OCI-M2 (cell line): ENCODE data around the gene LRRC8C.
"Not testable (repeated sequence)": the region's sequence is repeated elsewhere in the genome, so short reads cannot be mapped to it uniquely, and the experiment has no call there.

ENCODE experiments used
- DNase-seq: peaks from one replicate; lab custom pipeline; 2025; ENCODE audit not compliant: unreplicated experiment; lab: John Stamatoyannopoulos, UW

The LRRC8C gene

GRCh38 chr1:89632657-89633247 lies at the start of gene LRRC8C:
Gene LRRC8C (plus strand): TSS chr1:89633120. CDS start chr1:89686474, 53,354 bp downstream.
- DNase-seq, result no peak

DNA sequence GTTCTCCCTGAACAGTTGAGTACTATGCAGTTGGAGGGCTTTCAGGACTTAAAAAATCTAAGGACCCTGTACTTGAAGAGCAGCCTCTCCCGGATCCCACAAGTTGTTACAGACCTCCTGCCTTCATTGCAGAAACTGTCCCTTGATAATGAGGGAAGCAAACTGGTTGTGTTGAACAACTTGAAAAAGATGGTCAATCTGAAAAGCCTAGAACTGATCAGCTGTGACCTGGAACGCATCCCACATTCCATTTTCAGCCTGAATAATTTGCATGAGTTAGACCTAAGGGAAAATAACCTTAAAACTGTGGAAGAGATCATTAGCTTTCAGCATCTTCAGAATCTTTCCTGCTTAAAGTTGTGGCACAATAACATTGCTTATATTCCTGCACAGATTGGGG lies 48.7 kb upstream of the LRRC8C start:
- DNase-seq, result no peak

GRCh38 chr1:89584781-89585180 lies 48.1 kb upstream of the LRRC8C start:
- DNase-seq, result no peak

- DNase-seq, result no peak
Measured at GRCh38 chr1:89587729-89588161, 45.2 kb upstream of the LRRC8C start.

GRCh38 chr1:89588480-89588879 lies 44.4 kb upstream of the LRRC8C start:
- DNase-seq, result no peak

- no peak for DNase-seq
Measured at GRCh38 chr1:89589515-89589914, 43.4 kb upstream of the LRRC8C start.

- DNase-seq, result no peak
Measured at GRCh38 chr1:89590341-89591080, 42.4 kb upstream of the LRRC8C start.

GRCh38 chr1:89592861-89593302 lies 40.0 kb upstream of the LRRC8C start:
- DNase-seq, result not testable (repeated sequence)

GRCh38 chr1:89594096-89594740 lies 38.7 kb upstream of the LRRC8C start:
- DNase-seq, result no peak

GRCh38 chr1:89596698-89597097 lies 36.2 kb upstream of the LRRC8C start:
- no peak for DNase-seq

- DNase-seq, result no peak
Measured at GRCh38 chr1:89598450-89599331, 34.2 kb upstream of the LRRC8C start.

DNA sequence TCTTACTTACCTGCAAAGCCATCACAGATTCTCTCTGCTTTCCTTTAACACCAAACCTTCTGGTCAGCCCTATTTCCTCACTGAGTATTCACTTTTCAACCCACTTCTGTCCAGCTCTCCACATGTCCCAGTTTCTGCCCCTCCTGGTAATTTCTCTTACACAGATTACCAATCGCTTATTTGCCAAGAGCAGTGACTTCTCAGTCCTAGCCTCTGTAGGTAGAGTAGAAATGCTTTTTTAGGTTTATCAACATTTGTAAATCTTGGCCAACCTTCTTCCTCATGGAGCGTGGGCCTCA lies 33.6 kb upstream of the LRRC8C start:
- DNase-seq, result no peak

DNA sequence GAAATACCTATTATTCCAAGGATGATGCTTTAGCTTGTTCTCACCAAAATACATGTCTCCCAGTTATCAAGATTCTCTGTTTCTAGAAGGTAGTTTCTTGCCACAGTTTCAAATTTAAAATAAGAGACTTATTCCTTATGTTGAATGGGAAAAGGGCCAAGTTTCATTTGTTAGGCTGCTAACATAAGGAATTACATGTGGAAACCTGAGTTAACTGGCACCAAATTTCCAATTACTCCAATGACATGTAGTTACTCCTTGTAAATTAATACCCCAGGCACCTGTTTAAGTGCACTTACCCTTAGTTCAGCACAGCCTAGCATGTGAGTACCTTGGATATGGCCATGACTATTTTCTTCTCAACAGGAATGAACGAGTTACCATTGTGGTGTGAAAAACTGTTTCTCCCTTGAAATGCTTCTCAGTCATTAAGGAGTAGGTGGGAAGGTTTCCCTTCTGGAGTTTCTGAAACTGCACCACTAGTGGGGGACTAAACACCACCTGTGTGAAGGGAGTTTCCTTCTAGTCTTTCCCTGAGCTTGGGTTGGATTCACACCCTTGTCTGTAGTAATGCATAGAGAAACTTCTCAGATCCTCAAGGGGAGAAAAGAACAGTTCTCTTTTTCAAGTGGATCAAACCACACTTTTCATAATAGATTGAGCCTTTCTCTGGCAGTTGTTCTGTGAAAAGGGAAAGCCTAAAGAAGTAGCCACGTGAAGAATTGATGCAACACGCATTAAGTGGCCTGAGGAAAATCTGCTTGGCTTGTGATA lies 32.3 kb upstream of the LRRC8C start:
- no peak for DNase-seq

- no peak for DNase-seq
Measured at GRCh38 chr1:89602871-89603404, 30.0 kb upstream of the LRRC8C start.

DNA sequence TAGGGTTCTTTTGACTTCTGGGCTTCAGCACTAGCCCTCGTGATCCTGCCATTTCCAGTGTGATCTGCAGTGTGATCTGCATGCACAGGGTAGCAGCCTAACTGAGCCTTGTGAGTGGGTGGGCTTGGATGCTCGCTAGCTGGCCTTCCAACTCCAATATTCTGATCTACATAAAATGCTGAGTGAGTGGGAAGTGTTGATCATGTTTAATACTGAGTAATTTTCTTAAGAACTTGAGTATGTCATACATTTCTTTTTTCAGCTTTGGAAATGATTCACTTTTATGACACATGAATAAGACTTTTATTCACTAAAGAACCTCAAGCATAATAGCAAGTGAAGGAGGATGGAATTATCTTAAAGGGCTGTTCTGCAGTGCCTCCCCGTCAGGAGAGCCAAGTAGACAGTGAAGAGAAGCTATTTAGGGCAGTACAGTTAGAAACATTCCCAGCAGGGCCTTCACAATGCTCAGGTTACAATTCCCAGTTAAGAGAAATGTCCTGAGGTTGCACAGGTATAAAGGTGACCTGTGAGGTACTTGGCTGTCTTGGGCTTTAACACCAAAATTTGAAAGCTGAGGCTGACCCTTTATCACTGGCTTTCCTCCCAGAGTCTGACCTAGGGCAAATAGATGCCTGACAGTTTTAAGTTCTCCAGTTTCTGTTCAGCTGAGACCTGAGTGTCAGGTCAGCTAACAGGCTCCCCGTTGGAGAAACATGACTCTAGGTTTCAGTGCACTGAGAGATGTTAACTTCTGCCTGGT lies 29.1 kb upstream of the LRRC8C start:
- no peak for DNase-seq

DNA sequence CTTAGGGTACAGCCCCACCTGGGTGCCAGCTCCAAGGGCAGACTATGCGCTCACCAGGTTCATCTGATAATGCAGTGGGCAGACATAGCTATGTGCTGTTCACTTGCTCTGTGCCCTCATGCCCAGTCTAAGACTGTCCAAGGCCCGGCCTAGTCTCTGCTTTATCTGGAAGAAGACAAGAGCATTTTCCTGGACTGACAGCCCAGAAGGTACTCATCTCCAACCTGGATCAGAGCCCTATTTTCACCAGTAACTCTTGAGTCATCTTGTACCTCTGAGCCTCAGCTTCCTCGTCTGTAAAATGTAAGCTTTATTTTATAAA lies 28.5 kb upstream of the LRRC8C start:
- no peak for DNase-seq

DNA sequence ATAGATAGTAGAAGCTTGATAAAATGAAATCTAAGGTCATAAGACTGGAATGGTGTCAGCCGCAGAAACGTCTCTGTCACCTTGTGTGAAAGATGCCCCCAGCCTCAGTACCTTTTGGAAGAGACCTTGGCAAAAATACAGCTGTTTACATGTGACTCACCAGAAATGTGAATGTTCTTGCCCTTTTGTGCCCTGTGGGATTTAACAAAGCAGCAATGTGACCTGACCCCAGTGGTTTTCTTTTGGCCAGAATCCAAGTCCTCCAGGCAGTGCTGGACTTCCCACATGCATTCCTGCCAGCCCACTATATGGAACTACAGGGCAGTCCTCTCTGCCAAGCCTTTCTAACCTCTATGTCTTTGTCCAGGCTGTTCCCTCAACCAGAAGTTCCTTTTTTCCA lies 27.2 kb upstream of the LRRC8C start:
- no peak for DNase-seq

- no peak for DNase-seq
Measured at GRCh38 chr1:89606227-89606980, 26.5 kb upstream of the LRRC8C start.

- DNase-seq, result no peak
Measured at GRCh38 chr1:89607156-89607555, 25.8 kb upstream of the LRRC8C start.
